NCI-H2196 treated with DMSO at 0.1 percent for 48 hours (cell line): ENCODE data around the gene ANKRD53.

Experiments
- DNase-seq: peaks from one replicate; lab custom pipeline; 2025; ENCODE audit not compliant: unreplicated experiment; lab: John Stamatoyannopoulos, UW

ANKRD53 gene

DNA sequence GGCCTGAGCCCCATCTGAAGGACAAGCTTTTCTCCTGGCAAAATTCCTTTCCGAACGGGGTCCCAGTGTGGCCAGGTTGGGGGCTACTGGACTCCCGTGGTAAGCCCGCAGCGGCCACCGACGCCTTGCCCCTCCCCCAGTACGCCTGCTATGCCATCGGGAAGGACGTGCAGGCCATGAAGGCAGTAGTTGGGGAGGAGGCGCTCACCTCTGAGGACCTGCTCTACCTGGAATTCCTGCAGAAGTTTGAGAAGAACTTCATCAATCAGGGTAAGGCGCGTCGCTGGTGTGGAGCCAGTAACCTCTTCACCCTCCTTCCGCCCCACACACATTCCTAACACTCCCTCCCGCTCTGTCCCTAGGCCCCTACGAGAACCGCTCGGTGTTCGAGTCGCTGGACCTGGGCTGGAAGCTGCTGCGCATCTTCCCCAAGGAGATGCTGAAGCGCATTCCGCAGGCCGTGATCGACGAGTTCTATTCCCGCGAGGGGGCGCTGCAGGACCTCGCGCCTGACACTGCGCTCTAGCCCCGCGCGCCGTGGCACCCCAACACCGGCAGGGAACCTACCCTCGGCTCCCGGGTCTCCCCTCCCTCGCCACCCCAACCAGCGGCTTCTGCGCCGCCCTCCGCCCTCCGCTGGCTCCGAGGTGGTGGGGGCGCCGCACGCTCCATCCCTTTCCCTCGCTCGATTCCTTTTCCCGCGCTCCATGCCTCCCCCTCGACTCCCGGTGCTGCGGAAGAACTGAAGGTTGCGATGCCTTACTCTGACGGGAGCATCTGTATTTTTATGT, 13.6 kb upstream of the ANKRD53 start:
- DNase-seq: no peak

DNA sequence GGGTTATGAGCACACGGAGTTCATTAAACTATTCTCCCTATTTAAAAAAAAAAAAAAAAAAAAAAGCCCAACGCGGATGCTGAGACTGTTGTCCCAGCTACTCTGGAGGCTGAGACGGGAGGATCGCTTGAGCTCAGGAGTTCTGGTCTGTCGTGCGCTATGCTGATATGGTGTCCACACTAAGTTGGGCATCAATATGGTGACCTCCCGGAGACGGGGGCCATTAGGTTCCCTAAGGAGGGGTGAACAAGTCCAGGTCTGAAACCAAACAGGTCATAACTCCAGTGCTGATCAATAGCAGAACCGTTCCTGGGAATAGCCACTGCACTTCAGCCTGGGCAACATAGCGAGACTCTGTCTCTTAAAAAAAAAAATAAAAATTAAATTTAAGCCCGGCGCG, 12.9 kb upstream of the ANKRD53 start:
- DNase-seq: no peak

DNA sequence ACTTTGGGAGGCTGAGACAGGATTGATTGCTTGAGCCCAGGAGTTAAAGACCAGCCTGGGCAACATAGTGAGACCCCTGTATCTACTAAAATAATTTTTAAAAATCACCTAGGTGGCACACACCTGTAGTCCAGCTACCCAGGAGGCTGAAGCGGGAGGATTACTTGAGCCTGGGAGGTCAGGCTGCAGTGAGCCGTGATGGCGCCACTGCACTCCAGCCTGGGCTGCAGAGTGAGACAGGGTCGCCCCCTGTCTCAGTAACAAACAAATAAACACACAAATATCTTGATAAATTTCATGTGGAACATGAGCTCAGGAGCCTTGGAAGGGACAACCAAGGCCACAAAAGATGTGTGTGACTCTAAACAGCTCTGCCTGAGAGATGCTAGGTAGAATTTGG, 11.7 kb upstream of the ANKRD53 start:
- no peak for DNase-seq

DNA sequence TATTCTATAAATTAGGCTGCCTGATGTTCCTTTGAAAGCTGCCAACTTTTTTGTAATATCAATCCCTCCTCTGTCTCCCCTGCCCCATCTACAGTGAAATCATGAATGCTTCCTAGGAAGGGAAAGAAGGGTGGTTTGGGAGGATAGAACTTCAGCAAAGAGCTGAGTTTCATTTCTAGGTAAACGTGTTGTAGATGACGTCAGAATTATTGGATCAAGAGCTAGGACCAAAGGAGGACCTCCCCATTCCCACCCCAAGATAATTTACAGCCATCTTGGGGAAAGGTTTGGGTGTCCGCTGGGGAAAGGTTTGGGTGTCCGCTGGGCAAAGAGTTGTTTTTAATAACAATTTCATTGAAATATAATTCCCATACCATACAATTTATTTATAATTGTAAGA, 11.2 kb upstream of the ANKRD53 start:
- DNase-seq: no peak

DNA sequence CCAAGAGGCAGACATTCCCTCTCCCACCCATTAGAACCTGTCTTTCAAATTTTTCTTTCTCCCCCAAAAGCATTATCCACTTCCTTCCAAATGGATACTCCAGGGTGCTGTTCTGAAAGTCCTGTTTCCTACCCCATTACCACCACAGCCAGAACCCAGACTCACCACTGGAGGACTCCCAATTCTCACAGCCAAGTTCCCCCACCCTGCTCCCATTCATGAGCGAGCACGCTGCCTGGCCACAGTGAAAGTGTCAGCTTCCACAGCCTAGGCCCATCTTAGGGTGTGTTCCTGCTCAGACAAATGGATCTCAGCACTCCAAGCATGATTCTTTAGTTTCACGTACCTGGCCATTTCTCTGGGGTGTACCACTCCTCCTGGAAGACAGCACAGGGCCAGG, 3.8 kb upstream of the ANKRD53 start:
- no peak for DNase-seq

DNA sequence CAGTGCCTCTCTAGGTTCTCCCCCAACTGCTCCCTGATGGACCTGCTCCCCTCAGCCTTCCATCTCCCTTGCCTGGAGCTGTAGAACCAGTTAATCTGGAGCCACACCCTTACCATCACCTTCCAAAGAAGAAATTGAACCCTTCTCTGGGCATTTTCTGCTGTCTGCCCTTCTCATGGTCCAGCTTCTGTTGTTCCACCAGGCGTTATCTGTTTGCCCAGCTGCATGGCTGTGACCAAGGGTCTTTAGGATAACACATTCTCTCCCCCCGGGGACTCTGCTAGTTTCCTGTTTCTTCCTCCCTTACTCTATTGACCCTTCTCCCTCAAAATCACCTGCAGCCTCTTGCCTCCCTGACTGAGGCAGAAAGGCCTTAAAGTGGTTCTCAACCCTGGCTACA, 3.2 kb upstream of the ANKRD53 start:
- DNase-seq: no peak

DNA sequence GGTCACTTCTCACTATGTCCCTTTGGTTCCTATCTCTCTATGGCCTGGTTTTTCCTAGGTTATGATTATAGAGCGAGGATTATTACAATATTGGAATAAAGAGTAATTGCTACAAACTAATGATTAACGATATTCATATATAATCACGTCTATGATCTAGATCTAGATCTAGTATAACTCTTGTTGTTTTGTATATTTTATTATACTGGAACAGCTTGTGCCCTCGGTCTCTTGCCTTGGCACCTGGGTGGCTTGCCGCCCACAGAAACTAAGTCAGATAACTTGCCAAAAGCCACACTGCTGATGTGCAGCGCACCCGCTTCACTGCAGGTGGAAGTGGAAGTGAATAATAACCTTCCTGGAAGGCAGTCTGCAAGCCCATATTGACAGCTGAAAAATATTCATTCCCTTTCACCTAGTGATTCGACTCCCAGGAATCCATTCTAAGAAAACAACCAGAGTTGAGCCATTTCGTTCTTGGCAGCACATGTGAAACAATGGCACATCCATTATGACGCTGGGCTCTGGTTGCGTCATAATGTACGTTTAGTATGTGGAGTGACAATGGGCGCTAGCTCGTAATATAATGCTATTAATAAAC, 725 bp upstream of the ANKRD53 start:
- no peak for DNase-seq

DNA sequence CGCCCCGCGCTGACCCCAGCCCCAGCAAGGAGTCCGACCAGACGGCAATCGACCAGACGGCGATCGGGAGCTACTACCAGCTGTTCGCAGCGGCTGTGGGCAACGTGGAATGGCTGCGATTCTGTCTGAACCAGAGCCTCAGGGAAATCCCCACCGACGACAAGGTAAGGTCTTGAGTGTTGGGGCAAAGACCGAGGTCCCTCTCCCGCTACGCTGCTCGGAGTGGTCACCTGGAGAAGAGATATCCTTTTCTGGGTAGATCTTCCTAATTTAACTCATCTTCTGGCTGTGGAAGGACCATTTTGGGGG, 704 bp downstream of the ANKRD53 start:
- DNase-seq: no peak

DNA sequence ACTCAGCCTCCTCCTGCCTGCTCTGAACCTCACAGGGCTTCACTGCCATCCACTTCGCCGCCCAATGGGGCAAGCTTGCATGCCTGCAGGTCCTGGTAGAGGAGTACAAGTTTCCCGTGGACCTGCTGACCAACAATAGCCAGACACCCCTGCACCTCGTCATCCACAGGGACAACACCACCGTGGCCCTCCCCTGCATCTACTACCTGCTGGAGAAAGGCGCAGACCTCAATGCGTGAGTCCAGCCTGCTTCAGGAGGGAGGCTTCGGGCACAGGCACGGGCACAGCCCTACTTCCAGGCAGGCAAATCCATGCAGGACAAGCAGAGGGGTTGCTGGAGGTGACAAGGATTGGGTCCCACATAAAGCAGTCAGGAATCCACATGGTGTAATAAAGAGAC, 1.2 kb downstream of the ANKRD53 start:
- DNase-seq: no peak

DNA sequence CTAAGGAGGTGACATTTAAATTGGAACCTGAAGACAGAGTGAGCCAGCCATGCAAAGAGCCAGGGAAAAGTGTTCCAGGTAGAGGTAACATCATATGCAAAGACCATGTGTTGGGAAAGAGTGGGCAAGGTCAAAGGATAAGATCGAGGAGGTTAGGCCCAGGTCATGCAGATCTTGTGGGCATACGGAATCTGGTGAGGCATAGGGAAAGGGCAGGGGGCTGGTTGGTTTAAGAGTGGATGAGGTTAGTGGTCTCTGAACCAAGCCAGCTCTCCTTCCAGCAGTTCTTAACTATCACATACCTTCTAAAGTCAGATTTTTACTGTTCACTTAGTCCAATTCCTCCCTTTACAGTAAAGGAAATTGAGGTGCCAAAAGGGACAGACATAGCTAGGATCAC, 3.0 kb downstream of the ANKRD53 start:
- DNase-seq: no peak

DNA sequence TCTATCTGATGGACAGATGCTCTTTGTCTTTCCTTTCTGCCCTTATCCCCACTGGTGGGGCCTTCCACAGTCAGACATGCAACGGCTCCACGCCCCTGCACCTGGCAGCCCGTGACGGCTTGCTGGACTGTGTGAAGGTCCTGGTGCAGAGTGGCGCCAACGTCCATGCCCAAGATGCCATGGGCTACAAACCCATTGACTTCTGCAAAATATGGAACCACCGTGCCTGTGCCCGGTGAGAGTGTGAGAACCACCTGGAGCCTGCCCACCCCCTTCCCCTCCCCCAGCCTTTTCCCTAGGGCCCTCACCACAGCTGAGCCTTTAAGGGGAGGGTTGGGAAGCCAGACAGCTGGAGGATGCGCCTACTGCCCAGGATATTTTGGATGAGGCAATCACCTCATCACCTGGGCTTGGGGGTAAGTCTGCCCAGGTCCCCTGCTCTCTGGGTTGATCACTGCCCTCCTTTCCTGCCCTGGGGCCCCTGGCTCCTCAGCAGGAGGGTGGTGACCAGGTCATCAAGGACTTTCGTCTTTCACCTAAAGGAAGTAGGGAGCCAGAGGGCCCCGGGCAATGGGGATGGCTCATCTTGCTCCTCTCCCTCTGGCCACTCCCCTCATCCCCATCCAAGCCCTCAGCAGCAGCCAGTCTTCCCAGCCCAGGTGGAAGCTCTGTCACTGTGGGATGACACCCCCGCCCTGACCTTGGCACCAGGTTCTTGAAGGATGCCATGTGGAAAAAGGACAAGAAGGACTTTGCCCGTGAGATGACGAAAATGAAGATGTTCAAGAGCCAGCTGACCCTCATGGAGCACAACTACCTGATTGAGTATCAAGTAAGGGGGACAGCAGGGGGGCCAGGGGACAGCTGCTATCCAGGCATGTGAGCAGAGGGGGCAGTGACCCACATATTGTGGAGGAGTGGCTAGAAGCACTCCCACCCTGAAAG, 3.7 kb downstream of the ANKRD53 start:
- DNase-seq: no peak

DNA sequence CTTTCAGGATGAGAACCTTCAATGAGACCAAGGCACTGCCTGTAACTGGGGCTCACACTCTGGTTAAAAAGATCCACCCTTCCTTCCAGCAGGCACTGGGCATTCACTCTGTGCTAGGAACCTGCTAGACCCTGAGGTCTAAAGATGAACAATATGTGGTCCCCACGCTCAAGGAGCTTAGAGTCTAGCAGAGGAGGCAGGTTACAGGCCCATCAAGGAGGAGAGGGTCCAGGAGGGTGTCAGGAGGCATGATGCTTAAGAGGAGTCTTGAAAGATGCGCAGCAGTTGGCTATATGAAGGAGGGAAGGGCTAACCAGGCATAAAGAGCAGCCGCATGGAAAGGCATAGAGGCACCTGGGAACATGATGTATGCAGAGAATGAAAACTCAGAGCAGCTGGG, 4.5 kb downstream of the ANKRD53 start:
- no peak for DNase-seq

DNA sequence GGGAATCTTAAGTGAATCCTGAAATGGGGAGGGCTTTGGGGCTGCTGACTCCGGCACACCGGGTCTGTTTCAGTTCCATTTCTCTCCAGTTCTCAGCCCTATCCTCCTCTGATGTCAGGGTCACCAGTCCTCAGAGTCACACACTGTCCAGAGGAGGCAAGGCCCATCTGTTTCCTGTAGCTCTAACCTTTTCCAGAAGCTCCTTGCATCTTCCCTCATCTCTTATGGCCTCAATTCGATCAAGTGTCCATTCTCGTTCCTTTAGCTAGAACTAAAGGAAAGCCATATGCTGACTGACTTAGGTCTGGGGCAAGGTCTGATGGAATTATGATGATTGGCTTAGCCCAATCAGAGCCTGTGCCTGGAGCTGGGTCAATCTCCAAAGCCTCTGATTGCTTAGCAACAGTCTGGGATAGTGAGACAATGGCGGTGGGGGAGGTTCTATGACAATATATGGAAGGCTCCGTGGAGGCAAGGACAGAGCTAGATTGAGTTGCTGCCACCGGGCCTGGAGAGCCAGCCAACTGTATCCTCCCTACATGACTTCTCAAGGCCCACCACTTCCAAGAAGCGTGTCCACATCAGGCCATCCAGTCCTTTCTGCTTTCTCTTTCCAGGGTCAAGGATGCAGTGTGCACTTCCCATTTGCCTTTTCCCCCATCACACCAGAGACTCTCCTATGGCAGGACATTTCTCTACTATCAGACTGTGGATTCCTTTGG, 5.2 kb downstream of the ANKRD53 start:
- no peak for DNase-seq

DNA sequence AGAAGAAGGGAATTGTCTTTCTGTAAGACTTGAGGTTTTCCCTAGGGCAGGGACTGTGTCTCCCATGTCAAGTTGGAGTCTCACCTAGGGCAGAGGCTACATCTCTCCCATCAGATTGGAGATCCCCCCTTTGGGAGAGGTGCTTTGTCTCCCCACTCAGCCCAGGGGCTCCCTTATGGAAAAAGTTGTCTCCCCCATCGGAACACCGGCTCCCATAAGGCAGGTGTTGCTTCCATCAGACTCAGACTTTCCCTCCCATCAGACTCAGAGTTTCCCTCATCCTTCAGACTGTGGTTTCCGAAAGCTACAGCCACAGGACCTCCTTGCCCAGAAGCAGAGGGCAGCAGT, 5.8 kb downstream of the ANKRD53 start:
- no peak for DNase-seq

DNA sequence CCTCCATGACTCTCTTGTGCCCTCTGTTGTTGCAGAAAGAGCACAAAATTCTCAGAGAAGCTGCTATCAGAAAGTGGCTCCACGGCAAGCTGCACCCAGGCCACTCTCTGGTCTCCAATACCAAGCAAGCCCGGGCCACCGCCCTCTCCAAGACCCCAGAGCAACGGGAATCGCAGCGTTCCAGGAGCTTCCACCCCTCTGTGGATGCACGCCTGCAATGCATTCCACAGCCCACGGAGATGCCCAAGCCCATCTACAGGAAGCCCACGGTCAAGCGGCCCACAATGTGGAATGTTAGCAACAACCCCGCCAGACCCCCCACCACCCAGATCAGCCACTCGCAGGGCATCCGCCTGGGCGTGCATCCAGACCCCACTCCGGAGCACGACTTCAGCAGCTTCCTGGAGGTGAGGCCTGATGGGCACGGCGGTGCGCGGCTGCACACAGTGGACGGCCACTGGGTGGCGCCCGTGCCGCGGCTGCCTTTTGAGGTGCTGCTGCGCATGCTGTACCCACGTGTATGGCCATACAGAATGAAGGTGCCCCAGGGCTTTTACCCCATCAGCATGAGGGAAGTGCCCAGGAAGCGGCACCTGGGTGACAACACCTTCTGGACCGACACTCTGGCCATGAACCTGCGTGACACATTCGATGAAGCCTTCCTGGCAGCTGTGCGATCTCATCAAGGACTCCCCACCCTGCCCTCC, 6.3 kb downstream of the ANKRD53 start:
- no peak for DNase-seq

DNA sequence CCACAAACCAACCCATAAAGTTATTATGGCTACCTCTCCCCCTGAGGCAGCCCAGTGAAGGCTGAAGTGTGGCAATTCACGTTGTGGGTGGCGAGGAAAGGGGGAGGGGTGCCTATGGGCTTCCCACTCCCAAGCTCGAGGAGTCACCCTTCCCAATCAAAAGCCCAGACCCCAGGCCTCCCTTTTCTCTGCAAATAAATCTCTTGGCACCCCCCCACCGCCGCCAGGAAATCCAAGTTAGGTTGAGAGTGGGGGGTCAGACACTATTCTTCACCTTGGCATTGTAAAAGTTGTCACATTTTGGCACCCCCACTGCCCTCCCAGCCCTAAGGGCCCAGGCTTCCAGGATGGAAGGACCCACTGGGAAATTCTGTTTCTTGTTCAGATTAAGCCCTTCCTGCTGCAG, 6.9 kb downstream of the ANKRD53 start:
- DNase-seq: no peak

DNA sequence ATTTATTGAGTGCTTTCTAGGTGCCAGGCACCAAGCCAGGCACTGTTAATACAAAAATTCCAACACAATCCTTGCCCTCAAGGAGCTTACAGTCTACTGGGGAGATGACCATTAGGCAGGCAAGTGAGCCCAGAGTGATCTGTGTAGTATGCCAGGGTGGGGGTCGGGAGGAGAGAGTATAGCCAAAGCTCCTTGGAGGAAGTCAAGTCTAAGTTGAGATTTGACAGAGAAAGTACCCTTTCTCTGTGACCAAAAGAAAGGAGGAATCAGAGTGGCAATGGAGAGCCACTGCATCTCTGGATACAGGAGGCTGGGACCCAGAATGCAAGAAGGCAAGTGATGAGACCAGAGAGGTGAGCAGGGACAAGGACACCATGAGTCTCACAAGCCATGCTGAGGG, 7.5 kb downstream of the ANKRD53 start:
- DNase-seq: no peak

DNA sequence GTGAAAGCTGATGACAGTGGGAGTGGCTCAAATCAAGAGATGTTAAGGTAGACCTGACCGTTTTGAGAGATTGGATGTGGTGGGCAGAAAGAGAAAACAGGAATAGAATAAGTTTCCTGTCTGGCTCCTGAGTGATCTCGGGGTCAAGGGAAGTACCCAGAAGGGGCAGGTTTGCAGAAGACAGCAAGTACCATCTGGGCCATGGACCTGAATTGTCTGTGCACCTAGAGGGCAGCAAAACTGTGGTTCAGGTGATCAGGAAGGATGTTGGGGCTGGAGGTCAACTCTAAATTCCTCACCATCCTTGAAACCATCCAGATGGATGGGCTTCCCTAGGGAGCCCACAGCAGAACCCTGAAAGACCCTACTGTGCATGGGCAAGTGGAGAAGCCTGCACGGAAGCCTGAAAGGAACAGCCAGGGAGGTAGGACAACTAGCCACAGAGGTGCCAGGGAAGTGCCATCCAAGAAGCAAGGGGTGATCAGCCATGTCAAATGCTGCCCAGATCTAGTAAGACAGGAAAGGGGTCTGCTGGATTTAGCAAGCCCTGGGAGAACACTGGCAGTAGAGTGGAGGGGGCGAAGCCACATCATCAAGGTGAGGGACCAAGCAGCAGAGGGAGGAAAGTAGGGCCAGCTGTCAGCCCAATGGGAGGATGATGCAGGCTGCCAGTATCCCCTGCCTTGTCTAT, 8.2 kb downstream of the ANKRD53 start:
- DNase-seq: no peak

DNA sequence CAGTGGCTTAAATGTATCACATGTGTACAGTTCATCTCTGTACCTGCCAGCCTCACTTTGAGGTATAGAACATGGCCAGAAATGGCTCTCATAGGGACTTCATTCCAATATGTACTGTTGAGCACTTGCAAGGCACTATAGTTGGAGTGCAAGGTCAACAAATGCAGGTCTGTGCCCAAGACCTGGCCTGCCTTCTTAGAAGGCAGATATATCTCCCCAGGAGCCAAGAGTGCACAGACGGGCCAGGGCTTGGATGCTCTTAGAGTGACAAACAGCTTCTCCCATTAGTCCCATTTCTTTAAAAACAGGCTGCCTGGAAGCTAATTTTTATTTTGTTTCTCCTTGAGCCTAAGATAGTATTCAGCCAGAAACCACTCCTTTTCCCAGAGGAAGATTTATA, 9.0 kb downstream of the ANKRD53 start:
- DNase-seq: no peak

DNA sequence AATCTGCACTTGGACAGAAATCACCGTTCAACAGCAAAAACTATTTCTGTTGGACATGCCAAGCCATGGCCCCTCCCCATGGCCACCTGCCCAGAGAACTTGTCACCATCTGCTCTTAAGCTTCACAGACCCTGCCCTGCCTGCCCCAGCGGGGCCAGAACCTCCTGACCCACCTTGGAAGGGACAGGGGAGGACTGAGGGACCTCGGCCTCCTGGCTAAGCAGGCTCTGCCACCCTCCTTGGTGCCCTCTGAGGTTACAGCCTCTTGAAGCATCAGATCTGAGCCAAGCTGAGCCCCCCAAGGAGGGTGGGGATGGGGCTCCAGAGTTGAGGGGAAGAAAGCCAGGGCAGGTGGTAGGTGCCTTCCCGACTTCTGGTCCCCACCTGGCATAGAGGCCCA, 9.7 kb downstream of the ANKRD53 start:
- no peak for DNase-seq
